Lung (tissue), 12 donors: ENCODE results near the gene DDRGK1. TPM values are rescaled to one million over a fixed set of nuclear protein-coding genes. Genes with fewer than 3 reads are reported as not detected.
"Not testable (repeated sequence)": the region's sequence is repeated elsewhere in the genome, so short reads cannot be mapped to it uniquely, and the experiment has no call there.

Experiments used
- ATAC-seq: fragments of 200-7000 bp; cut with Tn5 transposase; one replicate; pipeline ENCODE4 v1.9.1; 2020; ENCODE audit warnings: moderate number of reproducible peaks; ENCODE audit not compliant: insufficient read depth, low FRiP score
- DNase-seq, 3 donors: peaks; one replicate each; pipeline ENCODE4 v3.0.0-alpha.2; 2013 to 2017
- H3K27ac ChIP-seq, 2 donors: one replicate each; pipeline ENCODE4 v1.5.1; 2013; ENCODE audit warnings: mild to moderate bottlenecking in 2 of 2, moderate library complexity in 2 of 2, control low read depth in 1 of 2, inconsistent platforms in 1 of 2, low read depth in 1 of 2, low read length in 1 of 2
- H3K27me3 ChIP-seq, 3 donors: one replicate each; pipeline ENCODE4 v1.5.1; 2013; ENCODE audit warnings: low read length in 2 of 3; ENCODE audit not compliant: control insufficient read depth in 3 of 3, insufficient read depth in 3 of 3
- H3K36me3 ChIP-seq, 4 donors: one replicate each; pipeline ENCODE4 v1.5.1; 2013; ENCODE audit warnings: low read length in 4 of 4, mild to moderate bottlenecking in 1 of 4, moderate library complexity in 1 of 4; ENCODE audit not compliant: control insufficient read depth in 4 of 4, insufficient read depth in 4 of 4
- H3K4me1 ChIP-seq, 5 donors: one replicate each; pipeline ENCODE4 v1.5.1; 2013; ENCODE audit warnings: low read length in 5 of 5, mild to moderate bottlenecking in 2 of 5, moderate library complexity in 1 of 5; ENCODE audit not compliant: control insufficient read depth in 5 of 5, insufficient read depth in 5 of 5
- H3K4me3 ChIP-seq: one replicate; pipeline ENCODE4 v1.5.1; 2013; ENCODE audit warnings: mild to moderate bottlenecking, control low read depth, moderate library complexity
- H3K9ac ChIP-seq, 2 donors: one replicate each; pipeline ENCODE4 v1.5.1; 2013; ENCODE audit warnings: low read length in 2 of 2, control low read depth in 1 of 2; ENCODE audit not compliant: insufficient read depth in 1 of 2
- H3K9me3 ChIP-seq, 4 donors: one replicate each; pipeline ENCODE4 v1.5.1; 2013; ENCODE audit warnings: low read length in 3 of 4, mild to moderate bottlenecking in 1 of 4, moderate library complexity in 1 of 4; ENCODE audit not compliant: control insufficient read depth in 4 of 4, insufficient read depth in 3 of 4
- WGBS, 2 donors: extraction: QIAGEN DNeasy Blood & Tissue Kit; methylation state at CpG; one replicate each; pipeline ENCODE4 v1.1.7; 2013; 5-methylcytosine and 5-hydroxymethylcytosine counted together
- polyA plus RNA-seq, 2 donors: library from polyadenylated mRNA; stranded (reverse); fragments of 200-250 nt; gene quantifications; one replicate each; pipeline ENCODE4 v1.2.1, GENCODE V29; 2013
- total RNA-seq, 2 donors: library from RNA; depleted of rRNA in 1 of 2; stranded (reverse); fragments of >200 nt in 1 of 2; gene quantifications; one replicate each; pipeline ENCODE4 v1.2.1, GENCODE V29; 2014 to 2021
- TF ChIP-seq, protein P1 (sequence below): IDR thresholded peaks from 2 replicates; pipeline ENCODE4 v1.5.1; 2012; ENCODE audit warnings: mild to moderate bottlenecking; ENCODE audit errors: control extremely low read depth, extremely low read depth
- donor health status: control.
- donor health status: control.
- donor health status: Bipolar disorder and iron deficiency.
- donor health status: healthy.
- donor health status: DM: yes; HTN: yes; CAD: no.

Gene DDRGK1
- total and polyA plus RNA-seq, 4 donors: 44.3 to 95.1 (median 85.9) TPM

DNA sequence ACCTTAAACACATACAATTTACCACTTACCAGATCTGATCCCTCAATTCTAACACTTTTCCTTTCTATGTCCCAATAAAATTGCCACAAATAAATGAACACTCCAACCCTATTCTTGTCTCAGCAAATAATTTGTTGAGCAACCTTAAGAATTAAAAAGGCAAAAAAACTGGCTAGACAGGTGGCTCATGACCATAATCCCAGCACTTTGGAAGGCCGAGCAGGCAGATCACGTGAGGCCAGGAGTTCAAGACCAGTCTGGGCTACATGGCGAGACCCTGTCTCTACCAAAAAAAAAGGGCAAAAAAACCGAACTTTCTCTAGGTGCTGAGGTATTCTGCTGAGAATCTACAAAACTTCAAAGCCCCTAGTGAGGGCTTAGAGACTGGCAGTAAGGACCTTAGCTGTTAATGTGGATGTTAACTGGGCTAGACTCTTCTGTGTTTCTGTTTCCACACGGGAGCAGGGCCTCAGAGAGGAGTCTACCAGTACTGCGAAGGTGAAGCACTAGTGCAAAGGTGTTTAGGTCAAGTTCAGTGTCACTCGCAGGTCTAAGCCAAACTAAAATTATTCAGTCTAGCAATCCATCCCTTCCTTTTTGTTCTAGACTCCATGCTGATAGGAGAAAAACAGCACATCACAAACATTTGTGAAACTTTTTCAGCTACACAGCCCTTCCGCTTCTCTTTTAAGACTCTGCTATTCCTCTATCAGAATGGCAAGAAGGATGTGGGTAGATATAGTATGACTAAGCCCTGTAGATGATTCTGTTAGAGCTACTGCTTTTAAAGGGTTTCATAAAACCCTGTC, 47.5 kb downstream of the DDRGK1 start:
- 54 to 78% methylated on average over 8 of the region's 8 CpGs for WGBS, 2 donors
- peaks cover 6 to 19% (median 14%) of the 10 kb centered on the region in 5 donors for H3K4me1 ChIP-seq
- peak overlapping the region in 1 of 2 donors; percentile 46 for H3K27ac ChIP-seq
- TF ChIP-seq, protein P1, sequence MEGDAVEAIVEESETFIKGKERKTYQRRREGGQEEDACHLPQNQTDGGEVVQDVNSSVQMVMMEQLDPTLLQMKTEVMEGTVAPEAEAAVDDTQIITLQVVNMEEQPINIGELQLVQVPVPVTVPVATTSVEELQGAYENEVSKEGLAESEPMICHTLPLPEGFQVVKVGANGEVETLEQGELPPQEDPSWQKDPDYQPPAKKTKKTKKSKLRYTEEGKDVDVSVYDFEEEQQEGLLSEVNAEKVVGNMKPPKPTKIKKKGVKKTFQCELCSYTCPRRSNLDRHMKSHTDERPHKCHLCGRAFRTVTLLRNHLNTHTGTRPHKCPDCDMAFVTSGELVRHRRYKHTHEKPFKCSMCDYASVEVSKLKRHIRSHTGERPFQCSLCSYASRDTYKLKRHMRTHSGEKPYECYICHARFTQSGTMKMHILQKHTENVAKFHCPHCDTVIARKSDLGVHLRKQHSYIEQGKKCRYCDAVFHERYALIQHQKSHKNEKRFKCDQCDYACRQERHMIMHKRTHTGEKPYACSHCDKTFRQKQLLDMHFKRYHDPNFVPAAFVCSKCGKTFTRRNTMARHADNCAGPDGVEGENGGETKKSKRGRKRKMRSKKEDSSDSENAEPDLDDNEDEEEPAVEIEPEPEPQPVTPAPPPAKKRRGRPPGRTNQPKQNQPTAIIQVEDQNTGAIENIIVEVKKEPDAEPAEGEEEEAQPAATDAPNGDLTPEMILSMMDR: no peak
- H3K9me3 ChIP-seq: peaks cover 0 to 2% (median 0%) of the 10 kb centered on the region in 4 donors
- ATAC-seq (no peak), DNase-seq (no peak)
- H3K36me3 ChIP-seq: peaks cover 3 to 9% (median 5%) of the 10 kb centered on the region in 4 donors
- H3K27me3 ChIP-seq: no peaks in the 10 kb centered on the region
- H3K9ac ChIP-seq: peak overlapping the region in 1 of 2 donors; percentile 14
- no peak overlapping the region for H3K4me3 ChIP-seq

- peaks cover 10 to 25% (median 22%) of the 10 kb centered on the region in 4 donors for H3K36me3 ChIP-seq
- not testable (repeated sequence) for DNase-seq, H3K9me3 ChIP-seq, H3K4me1 ChIP-seq, ATAC-seq, H3K9ac ChIP-seq, H3K4me3 ChIP-seq, H3K27me3 ChIP-seq
- 93% methylated on average over 10 of the region's 10 CpGs for WGBS, 2 donors
- H3K27ac ChIP-seq: peak overlapping the region in 1 of 2 donors; percentile 79
Measured at GRCh38 chr20:3152057-3152644, 52.3 kb downstream of the DDRGK1 start.

GRCh38 chr20:3150908-3151307, 53.6 kb downstream of the DDRGK1 start:
- Histone ChIP-seq H3K9ac (no peak overlapping the region), H3K27ac (no peak overlapping the region), H3K27me3 (no peaks in the 10 kb centered on the region), H3K4me3 (no peak overlapping the region), H3K4me1 (peaks cover 0 to 5% (median 0%) of the 10 kb centered on the region in 5 donors), H3K9me3 (no peaks in the 10 kb centered on the region), H3K36me3 (peaks cover 17 to 27% (median 26%) of the 10 kb centered on the region in 4 donors)
- no peak for DNase-seq
- ATAC-seq: no peak
- TF ChIP-seq, protein P1: no peak

- Histone ChIP-seq H3K27ac (no peak overlapping the region), H3K4me1 (peaks cover 0 to 3% (median 0%) of the 10 kb centered on the region in 5 donors), H3K27me3 (no peaks in the 10 kb centered on the region), H3K4me3 (no peak overlapping the region), H3K9me3 (peaks cover 0 to 5% (median 0%) of the 10 kb centered on the region in 4 donors), H3K36me3 (peaks cover 18 to 25% (median 22%) of the 10 kb centered on the region in 4 donors), H3K9ac (no peak overlapping the region)
- TF ChIP-seq, protein P1: no peak
- no peak for ATAC-seq
- 94 to 96% methylated on average over 10 of the region's 10 CpGs for WGBS, 2 donors
- DNase-seq: no peak
Measured at GRCh38 chr20:3146732-3147341, 57.6 kb downstream of the DDRGK1 start.
